Activated naive CD4-positive, alpha-beta T cell treated with anti-CD3 and anti-CD28 coated beads, Interleukin-2, amount 10 ng/mL, durations not matched to agents 7 days and 5 days (primary cell): ENCODE measurements around the gene ACTMAP.

Experiments used
- CTCF ChIA-PET: fragments of 350-600 bp; sonication (Branson Sonifier 250); formaldehyde crosslinking; loops from one replicate; lab custom pipeline; 2021; ENCODE audit warnings: antibody characterized with exemption; lab: Charles Lee
- DNase-seq: peaks from one replicate; pipeline ENCODE4 v3.0.0-alpha.2; 2020
- H3K27ac Mint-ChIP-seq: one replicate; pipeline ENCODE4 v1.8.0; 2021; ENCODE audit warnings: mild to moderate bottlenecking, moderate library complexity, mixed read lengths
- H3K27me3 Mint-ChIP-seq: one replicate; pipeline ENCODE4 v1.8.0; 2021; ENCODE audit warnings: mild to moderate bottlenecking, mixed read lengths
- H3K36me3 Mint-ChIP-seq: one replicate; pipeline ENCODE4 v1.8.0; 2021; ENCODE audit warnings: mixed read lengths
- H3K4me1 Mint-ChIP-seq: one replicate; pipeline ENCODE4 v1.8.0; 2021; ENCODE audit warnings: mixed read lengths
- H3K4me3 Mint-ChIP-seq: one replicate; pipeline ENCODE4 v1.8.0; 2021; ENCODE audit warnings: mild to moderate bottlenecking, moderate library complexity, mixed read lengths
- H3K9me3 Mint-ChIP-seq: one replicate; pipeline ENCODE4 v1.8.0; 2021; ENCODE audit warnings: mixed read lengths

Gene ACTMAP

GRCh38 chr19:40744554-40745401, 5.5 kb downstream of the ACTMAP start:
- Mint-ChIP-seq H3K36me3 (peaks cover 2% of the 10 kb centered on the region), H3K9me3 (no peaks in the 10 kb centered on the region), H3K27ac (no peak overlapping the region), H3K27me3 (no peaks in the 10 kb centered on the region), H3K4me3 (no peak overlapping the region), H3K4me1 (peaks cover 14% of the 10 kb centered on the region)
- peak; percentile 51 for DNase-seq
- CTCF ChIA-PET = interaction anchor here (0.9 to 2.3 kb wide), 4 partner anchors 11 to 75 kb away, joined by 3 to 8 read pairs (median 4); no protein-coding TSS in a partner anchor

- DNase-seq = no peak
- Mint-ChIP-seq H3K4me3 (no peak overlapping the region), H3K4me1 (peaks cover 6% of the 10 kb centered on the region), H3K9me3 (no peaks in the 10 kb centered on the region), H3K36me3 (peaks cover 2% of the 10 kb centered on the region), H3K27me3 (no peaks in the 10 kb centered on the region), H3K27ac (no peak overlapping the region)
- CTCF ChIA-PET = interaction anchor here (1.2 to 2.3 kb wide), 2 partner anchors 62 to 64 kb away, joined by 4 to 8 read pairs; no protein-coding TSS in a partner anchor
Observed at GRCh38 chr19:40743926-40744325, 6.4 kb downstream of the ACTMAP start.

DNA sequence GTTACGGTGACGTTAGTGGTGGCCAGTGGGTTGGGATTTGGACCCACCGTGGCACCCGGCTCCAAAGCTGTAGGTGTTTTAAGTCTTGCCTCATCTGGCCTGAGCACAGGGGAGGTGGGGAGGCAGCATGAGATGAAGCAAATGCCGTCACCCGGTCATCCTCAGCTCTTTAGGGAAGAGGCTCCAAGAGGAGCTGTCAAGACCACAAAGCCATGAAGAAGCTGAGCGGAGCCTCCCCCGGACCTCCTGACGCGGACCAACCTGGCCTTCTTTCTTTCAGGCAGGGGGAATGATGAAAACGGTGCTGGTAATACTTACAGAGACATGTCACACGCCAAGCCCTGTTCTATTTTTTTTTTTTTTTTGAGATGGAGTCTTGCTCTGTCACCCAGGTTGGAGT, 7.4 kb downstream of the ACTMAP start:
- Mint-ChIP-seq H3K27me3 (no peaks in the 10 kb centered on the region), H3K4me3 (no peak overlapping the region), H3K9me3 (no peaks in the 10 kb centered on the region), H3K4me1 (no peaks in the 10 kb centered on the region), H3K27ac (no peak overlapping the region), H3K36me3 (peaks cover 2% of the 10 kb centered on the region)
- no peak for DNase-seq
- CTCF ChIA-PET = interaction anchor here (0.7 to 1.2 kb wide), 2 partner anchors 63 to 86 kb away, joined by 3 read pairs; no protein-coding TSS in a partner anchor

DNA sequence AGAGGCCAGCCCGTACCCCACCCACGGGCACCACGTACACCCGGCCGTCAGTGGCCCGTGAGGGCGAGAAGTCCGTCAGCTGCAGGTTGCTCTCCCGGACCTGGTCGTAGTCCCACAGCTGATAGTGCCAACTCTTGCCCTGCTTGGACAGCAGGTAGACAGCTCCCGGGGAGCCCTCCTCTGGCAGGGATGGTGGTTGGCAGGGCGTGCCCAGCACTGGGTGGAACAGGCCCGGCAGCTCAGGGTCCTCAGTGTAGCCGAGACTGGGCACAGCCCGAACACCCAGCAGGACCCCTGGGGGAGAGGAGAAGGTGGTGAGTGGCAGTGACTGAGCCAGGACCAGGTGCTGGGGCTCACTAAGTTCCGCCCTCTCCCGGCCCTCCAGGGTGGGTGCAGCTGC, 7.8 kb downstream of the ACTMAP start:
- no peaks in the 10 kb centered on the region for H3K27me3 Mint-ChIP-seq
- no peaks in the 10 kb centered on the region for H3K4me1 Mint-ChIP-seq
- H3K9me3 Mint-ChIP-seq = no peaks in the 10 kb centered on the region
- DNase-seq = no peak
- H3K4me3 Mint-ChIP-seq = no peak overlapping the region
- H3K27ac Mint-ChIP-seq = no peak overlapping the region
- peaks cover 5% of the 10 kb centered on the region for H3K36me3 Mint-ChIP-seq
- CTCF ChIA-PET = interaction anchor here (1.2 kb wide), 1 partner anchor 85 kb away, joined by 3 read pairs; no protein-coding TSS in a partner anchor

DNA sequence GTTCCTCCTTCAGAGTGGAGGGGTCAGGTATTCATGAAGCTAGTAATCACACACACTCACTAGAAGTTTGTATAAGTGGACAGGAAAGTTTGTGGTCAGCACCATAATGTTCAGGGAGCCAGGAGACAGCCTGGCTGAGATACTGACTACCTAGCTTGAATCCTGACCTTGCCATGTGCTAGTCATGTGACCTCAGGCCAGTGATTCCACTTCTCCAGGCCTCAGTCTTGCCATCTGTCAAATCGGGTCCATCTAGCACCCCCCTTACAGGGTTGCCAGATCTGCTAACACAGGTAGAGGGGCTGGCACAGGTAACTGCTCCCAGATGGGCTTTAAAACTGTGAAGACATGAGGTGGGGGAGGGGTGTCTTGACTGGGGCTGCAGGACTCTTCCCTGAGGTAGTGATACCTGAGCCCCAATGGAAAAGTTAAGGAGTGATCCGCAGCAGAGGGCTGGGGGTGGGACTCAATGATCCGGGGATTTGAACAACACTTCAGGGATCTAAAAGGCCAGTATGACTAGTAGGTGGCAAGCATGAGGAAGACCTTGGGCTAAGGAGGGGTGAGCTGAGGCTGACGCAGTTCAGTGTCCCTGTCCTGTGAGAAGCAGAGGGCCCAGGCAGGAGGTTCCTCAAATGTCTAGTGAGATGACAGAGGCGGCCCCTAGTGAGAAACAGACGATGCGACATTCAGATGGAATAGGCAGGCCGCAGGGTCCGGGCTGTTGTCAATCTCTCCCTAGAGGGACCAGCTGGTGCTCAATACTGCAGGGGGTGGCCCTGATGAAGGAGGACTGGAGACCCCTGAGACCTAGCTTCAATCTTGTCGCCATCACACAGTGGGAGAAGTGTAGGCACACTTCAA, 8.5 kb downstream of the ACTMAP start:
- Mint-ChIP-seq H3K9me3 (no peaks in the 10 kb centered on the region), H3K36me3 (peaks cover 5% of the 10 kb centered on the region), H3K27me3 (no peaks in the 10 kb centered on the region), H3K27ac (no peak overlapping the region), H3K4me3 (no peak overlapping the region), H3K4me1 (no peaks in the 10 kb centered on the region)
- CTCF ChIA-PET = interaction anchor here (0.6 to 1.2 kb wide), 2 partner anchors 31 to 84 kb away, joined by 3 read pairs; no protein-coding TSS in a partner anchor
- no peak for DNase-seq

GRCh38 chr19:40740747-40741146, 9.5 kb downstream of the ACTMAP start:
- no peaks in the 10 kb centered on the region for H3K4me1 Mint-ChIP-seq
- CTCF ChIA-PET = no interaction called here
- no peak overlapping the region for H3K27ac Mint-ChIP-seq
- DNase-seq = no peak
- H3K27me3 Mint-ChIP-seq = no peaks in the 10 kb centered on the region
- no peak overlapping the region for H3K4me3 Mint-ChIP-seq
- H3K36me3 Mint-ChIP-seq = peaks cover 6% of the 10 kb centered on the region
- no peaks in the 10 kb centered on the region for H3K9me3 Mint-ChIP-seq

DNA sequence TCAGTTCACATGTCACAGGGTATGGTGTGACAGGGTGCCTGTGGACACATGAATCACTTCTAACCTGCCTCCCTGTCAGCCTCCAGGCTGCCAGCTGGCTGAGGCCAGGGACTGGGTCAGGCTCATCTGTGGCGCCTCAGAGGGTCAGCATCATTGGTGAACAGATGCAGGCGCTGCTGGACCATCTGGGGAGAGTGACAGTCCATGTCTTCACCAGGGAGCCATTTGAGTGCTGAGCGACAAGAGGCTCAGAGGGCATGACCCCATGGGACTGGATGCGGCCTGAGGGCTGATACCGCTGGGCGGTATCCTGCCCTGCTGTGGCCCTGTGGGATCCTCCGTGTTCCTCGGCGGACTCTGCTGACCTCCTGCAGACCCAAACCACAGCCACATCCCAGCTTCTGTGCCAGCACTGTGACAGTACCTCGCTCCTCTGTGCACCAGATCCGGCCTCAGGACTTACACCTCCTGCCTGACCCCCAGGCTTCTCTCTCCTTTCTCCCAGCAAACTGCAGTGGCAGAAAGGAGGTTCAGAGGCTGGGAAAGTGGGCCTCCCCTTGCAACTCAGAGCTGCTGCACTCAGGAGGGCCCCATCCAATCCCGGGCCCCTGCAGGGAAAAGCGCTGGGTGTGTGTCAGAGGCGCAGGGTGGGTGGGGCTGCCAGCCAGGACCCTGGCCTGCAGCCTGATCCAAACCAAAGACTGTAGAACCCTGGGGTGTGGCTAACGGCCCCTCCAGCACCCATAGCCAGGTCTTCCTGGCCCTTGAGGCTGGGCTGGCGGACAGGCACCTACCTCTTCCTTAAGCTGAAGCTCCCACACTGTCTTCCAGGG, 10.2 kb downstream of the ACTMAP start:
- CTCF ChIA-PET = no interaction called here
- no peaks in the 10 kb centered on the region for H3K9me3 Mint-ChIP-seq
- no peak overlapping the region for H3K27ac Mint-ChIP-seq
- no peak for DNase-seq
- no peak overlapping the region for H3K4me3 Mint-ChIP-seq
- peaks cover 11% of the 10 kb centered on the region for H3K36me3 Mint-ChIP-seq
- H3K27me3 Mint-ChIP-seq = no peaks in the 10 kb centered on the region
- no peaks in the 10 kb centered on the region for H3K4me1 Mint-ChIP-seq

GRCh38 chr19:40739030-40739839, 11.0 kb downstream of the ACTMAP start:
- peaks cover 13% of the 10 kb centered on the region for H3K36me3 Mint-ChIP-seq
- H3K27me3 Mint-ChIP-seq = no peaks in the 10 kb centered on the region
- H3K27ac Mint-ChIP-seq = no peak overlapping the region
- H3K4me3 Mint-ChIP-seq = no peak overlapping the region
- DNase-seq = no peak
- CTCF ChIA-PET = no interaction called here
- H3K4me1 Mint-ChIP-seq = no peaks in the 10 kb centered on the region
- no peaks in the 10 kb centered on the region for H3K9me3 Mint-ChIP-seq

DNA sequence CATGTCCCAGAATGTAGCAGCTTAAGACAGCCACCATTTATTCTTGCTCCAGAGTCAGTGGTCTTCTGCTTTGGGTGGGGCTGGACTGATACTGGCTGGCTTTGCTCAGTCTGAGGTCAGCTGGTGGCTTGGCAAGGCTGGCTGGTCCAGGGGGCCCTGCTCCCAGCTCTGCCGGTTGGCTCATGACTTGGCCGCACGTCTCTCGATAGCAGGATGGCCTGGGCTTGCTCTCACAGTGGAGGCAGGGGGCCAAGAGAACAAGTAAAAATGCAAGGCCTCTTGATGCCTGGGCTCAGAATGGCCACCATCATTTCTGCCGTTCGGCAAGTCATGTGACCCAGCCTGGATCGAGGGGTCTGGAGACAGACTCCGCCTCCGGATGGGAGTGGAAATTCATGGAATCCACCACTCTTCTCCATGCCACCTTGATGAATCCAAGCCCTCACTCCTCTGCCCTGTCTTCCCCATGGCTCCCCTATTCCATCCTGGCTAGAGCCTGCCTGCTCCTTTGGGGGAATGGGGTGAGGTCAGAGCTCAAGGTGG, 13.1 kb downstream of the ACTMAP start:
- Mint-ChIP-seq H3K4me1 (no peaks in the 10 kb centered on the region), H3K27me3 (no peaks in the 10 kb centered on the region), H3K4me3 (no peak overlapping the region), H3K9me3 (no peaks in the 10 kb centered on the region), H3K27ac (peak overlapping the region; percentile 3), H3K36me3 (peaks cover 23% of the 10 kb centered on the region)
- no peak for DNase-seq
- CTCF ChIA-PET = no interaction called here

DNA sequence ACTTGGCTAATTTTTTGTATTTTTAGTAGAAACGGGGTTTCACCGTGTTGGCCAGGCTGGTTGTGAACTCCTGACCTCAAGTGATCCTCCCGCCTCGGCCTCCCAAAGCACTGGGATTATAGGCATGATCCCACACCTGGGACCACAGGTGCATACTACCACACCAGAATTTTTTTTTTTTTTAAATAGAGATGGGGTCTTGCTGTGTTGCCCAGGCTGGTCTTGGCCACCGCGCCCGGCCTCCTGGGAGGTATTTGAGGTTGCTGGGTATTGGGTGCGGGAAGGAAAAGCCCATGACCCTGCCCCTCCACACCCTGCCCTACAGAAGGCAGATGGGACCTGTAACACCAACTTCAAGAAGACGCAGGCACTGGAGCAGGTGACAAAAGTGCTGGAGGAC, 13.6 kb downstream of the ACTMAP start:
- Mint-ChIP-seq H3K4me3 (no peak overlapping the region), H3K27ac (no peak overlapping the region), H3K36me3 (peaks cover 23% of the 10 kb centered on the region), H3K27me3 (no peaks in the 10 kb centered on the region), H3K9me3 (no peaks in the 10 kb centered on the region), H3K4me1 (no peaks in the 10 kb centered on the region)
- CTCF ChIA-PET = interaction anchor here (0.7 to 1.3 kb wide), 2 partner anchors 41 to 856 kb away, joined by 3 read pairs; partner anchors contain the start of gene RAB4B
- no peak for DNase-seq

GRCh38 chr19:40735013-40735771, 15.1 kb downstream of the ACTMAP start:
- Mint-ChIP-seq H3K4me3 (no peak overlapping the region), H3K27ac (no peak overlapping the region), H3K9me3 (no peaks in the 10 kb centered on the region), H3K36me3 (peaks cover 29% of the 10 kb centered on the region), H3K27me3 (no peaks in the 10 kb centered on the region), H3K4me1 (no peaks in the 10 kb centered on the region)
- CTCF ChIA-PET = interaction anchor here (0.6 kb wide), 1 partner anchor 410 kb away, joined by 3 read pairs; no protein-coding TSS in a partner anchor
- DNase-seq = no peak

DNA sequence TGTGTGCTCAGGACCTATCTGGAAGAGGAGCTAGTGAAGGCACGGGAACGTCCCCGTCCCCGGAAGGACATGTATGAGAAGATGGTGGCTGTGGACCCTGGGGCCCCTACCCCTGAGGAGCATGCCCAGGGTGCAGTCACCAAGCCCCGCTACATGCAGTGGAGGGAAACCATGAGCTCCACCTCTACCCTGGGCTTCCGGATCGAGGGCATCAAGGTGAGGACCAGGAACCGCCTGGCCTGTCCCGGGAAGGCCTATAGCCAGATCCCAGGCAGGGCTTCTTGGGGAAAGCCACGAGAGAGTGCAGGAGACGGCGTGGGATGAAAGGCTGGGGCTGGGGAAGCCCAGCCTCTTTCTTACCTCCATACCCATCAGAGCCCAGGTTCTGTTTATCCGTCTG, 17.1 kb downstream of the ACTMAP start:
- CTCF ChIA-PET = no interaction called here
- no peaks in the 10 kb centered on the region for H3K9me3 Mint-ChIP-seq
- no peaks in the 10 kb centered on the region for H3K27me3 Mint-ChIP-seq
- no peak overlapping the region for H3K27ac Mint-ChIP-seq
- DNase-seq = no peak
- no peak overlapping the region for H3K4me3 Mint-ChIP-seq
- H3K36me3 Mint-ChIP-seq = peaks cover 35% of the 10 kb centered on the region
- no peaks in the 10 kb centered on the region for H3K4me1 Mint-ChIP-seq
